ENCODE results near the gene JPH2. TPM values are rescaled to one million over a fixed set of nuclear protein-coding genes. Genes with fewer than 3 reads are reported as not detected.

The JPH2 gene
- total RNA-seq, 1 donor: under 0.01 TPM

DNA sequence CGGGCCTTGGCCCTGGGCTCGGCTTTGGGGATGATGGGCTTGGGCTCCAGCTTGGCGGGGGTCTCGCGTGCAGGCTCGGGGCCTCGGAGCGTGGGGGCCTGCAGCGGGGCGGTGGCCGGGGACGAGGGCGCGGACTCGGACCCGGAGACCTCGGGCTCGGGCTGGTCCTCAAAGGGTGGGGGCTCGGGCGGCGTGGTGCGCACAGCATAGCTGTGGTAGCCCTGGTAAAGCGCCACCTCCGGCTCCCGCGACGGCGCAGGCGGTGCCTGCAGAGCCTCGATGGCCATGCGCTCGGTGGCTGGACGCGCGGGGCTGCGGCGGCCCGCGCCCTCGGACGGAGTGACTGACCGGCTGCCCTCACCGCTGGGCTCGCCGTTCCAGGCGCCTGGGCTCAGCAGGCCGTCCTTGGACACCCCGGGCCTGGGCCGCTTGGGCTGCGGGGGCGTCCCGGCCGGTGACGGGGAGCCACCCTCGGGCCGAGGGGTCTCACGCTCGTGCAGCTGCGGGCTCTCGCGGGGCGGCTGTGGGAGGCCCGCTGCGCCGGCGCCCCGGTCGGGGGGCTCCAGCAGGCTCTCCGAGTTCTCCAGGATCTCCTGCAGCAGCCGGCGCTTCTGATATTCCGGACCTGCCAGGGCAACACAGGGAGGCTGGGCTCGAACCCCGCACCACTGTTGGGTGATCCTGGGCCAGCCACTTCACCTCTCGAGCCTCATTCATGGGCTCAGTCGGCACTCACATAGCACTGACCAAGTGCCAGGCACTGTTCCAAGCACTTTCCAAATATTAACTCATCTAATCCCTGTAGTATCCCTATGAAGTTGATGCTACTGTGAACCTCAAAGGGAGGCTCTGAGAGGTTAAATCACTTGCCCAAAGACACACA lies 71.0 kb downstream of the JPH2 start:
- H3K4me3 ChIP-seq (ENCODE audit: low read depth, low read length): no peak overlapping the region
- DNase-seq (ENCODE audit: low read depth): no peak
- TF ChIP-seq, protein P1, sequence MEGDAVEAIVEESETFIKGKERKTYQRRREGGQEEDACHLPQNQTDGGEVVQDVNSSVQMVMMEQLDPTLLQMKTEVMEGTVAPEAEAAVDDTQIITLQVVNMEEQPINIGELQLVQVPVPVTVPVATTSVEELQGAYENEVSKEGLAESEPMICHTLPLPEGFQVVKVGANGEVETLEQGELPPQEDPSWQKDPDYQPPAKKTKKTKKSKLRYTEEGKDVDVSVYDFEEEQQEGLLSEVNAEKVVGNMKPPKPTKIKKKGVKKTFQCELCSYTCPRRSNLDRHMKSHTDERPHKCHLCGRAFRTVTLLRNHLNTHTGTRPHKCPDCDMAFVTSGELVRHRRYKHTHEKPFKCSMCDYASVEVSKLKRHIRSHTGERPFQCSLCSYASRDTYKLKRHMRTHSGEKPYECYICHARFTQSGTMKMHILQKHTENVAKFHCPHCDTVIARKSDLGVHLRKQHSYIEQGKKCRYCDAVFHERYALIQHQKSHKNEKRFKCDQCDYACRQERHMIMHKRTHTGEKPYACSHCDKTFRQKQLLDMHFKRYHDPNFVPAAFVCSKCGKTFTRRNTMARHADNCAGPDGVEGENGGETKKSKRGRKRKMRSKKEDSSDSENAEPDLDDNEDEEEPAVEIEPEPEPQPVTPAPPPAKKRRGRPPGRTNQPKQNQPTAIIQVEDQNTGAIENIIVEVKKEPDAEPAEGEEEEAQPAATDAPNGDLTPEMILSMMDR (IDR thresholded peaks at IDR 0.05; ENCODE audit: insufficient read depth, low read length): no peak

DNA sequence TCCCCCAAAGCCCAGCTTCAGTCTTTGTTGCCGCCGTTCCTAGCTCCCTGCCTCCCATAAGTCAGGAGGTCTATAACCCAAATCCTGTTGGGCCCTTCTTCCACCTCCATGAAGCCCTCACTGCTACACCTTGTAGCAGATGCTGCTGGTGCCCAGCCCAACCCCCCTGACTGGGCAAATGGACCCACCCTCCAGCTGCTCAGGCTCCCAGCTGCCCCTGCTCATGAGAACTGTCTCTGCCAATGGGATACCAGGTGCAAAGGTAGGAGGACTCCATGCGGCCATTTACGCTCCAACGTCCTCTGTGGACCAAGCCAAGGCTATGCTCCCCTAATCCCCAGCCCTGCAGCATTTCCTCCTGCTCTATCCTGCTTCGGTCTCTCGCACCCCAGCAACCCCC lies 71.8 kb downstream of the JPH2 start:
- no peak for DNase-seq (ENCODE audit: low read depth)
- TF ChIP-seq, protein P1 (IDR thresholded peaks at IDR 0.05; ENCODE audit: insufficient read depth, low read length): no peak
- no peak overlapping the region for H3K4me3 ChIP-seq (ENCODE audit: low read depth, low read length)

DNA sequence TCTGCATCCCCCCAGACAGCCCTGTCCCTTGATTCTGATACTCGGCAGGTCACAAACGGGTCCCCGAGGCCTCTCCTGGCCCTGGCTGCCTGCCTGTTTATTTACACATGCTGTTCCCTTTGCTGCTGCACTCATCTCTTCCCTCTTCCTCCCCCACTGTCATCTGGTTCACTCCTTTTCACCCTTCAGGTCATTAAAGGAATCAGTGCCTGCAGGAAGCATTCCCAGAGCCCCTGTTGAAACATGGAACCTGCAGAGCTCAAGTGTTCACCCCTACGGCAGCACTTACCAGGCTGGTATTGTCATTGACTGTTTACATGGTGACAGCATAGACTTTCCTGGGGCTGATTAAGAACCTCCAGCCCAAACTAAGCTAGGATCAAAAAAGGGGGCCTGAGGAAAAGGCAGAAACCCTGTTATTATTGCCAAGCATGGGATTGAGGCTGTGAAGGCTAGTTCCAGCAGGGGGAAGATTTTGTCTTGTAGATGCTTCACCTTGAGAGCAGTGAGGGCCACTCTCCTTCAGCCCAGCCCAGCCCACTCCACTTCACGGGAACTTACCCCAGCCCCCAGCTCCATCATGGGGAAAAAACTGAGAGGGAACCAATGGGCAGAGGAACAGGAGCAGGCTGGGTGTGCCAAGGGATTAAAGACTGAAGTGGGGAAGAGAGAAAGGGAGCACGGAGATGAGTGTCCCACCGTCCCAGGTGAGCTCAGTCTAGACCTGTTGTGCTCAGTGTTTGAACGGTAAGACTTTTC lies 73.2 kb downstream of the JPH2 start:
- no peak for DNase-seq (ENCODE audit: low read depth)
- TF ChIP-seq, protein P1 (IDR thresholded peaks at IDR 0.05; ENCODE audit: insufficient read depth, low read length): no peak

DNA sequence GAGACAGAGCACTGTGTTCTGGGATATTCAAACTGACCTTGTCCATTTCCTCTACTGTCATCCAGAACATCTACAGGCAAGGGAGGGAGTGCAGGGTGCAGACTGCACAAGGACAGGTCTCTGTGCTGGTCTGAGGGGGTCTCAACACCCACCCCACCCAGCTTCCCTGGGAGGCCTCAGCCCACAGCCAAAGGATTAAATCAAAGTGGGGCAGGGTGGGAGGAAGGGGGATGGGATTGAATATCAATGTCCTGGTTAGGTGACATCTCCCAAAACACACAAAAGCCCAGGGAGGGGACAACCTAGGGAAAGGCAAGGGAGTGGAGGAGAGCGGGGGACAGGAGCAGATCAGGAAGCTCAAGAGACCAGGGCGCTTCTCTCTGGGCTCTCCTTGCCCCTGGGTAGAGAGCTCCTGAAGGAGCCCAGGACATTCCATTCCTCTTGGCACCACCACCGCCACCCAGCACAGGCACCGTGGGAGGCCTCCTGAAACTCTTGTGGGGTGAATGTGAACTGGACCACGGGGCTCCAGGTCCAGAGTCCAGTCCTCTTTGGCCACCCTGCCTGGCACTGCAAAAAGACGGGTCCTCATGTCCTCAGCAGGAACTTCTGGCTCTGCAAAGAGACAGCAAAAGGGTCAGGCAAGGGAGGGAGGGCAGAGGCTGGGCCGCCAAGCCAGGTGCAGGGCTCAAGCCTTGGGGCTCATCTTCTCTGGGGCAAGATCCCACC lies 73.9 kb downstream of the JPH2 start:
- no peak for DNase-seq (ENCODE audit: low read depth)
- H3K4me3 ChIP-seq (ENCODE audit: low read depth, low read length): no peak overlapping the region
- TF ChIP-seq, protein P1 (IDR thresholded peaks at IDR 0.05; ENCODE audit: insufficient read depth, low read length): no peak

More for the DNA sequence above, 73.2 kb downstream of the JPH2 start:
- H3K4me3 ChIP-seq (ENCODE audit: low read depth, low read length): no peak overlapping the region

DNA sequence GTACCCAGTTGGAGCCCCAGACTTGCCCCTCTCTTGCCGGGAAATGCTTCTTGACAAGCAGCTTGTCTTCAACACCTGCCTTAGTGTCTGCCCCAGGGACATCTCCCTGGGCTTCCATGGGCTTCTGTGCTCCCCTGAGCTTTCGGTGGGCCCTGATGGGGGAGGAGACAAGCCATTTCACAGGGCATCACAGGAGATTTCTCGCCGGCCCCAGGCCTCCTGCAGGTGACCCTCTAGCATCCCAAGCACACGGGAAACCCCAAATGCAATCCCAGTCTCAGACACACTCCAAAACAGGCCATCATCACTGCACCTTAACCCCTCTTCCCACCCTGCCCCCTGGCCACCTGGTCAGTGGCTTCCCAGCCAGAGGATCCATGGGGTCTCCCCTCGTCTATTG lies 74.5 kb downstream of the JPH2 start:
- no peak for DNase-seq (ENCODE audit: low read depth)
- H3K4me3 ChIP-seq (ENCODE audit: low read depth, low read length): no peak overlapping the region
- TF ChIP-seq, protein P1 (IDR thresholded peaks at IDR 0.05; ENCODE audit: insufficient read depth, low read length): no peak

DNA sequence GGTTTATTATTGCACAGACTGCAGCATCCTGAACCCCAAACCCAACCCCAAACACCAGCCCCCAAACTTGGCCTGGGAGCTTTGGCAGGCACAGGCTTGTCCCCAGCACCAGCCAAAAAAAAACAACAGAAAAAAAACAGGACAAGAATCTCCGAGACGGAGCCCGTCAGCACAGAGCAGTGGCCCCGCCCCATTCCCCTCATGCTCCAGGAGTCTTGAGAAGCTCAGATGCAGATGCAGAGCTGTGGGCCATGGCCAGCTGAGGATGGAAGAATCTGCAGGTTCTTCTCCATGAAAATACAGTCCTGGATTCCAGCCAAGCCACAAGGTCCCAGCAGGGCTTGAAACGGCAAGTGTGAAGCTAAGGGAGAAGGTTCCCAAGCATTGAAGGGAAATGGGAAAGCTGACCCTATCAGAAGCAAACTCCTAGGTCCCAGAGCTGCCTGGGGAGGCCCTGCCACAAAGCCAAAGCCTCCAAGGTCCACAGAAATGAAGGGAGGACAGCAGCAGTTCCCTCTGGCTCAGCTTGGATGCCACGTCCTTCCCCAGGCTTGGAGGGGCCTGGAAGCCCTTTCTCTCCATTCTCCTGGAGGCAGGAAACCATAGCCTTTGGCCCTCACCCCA lies 75.2 kb downstream of the JPH2 start:
- DNase-seq (ENCODE audit: low read depth): peak; percentile 45
- H3K4me3 ChIP-seq (ENCODE audit: low read depth, low read length): no peak overlapping the region
- TF ChIP-seq, protein P1 (IDR thresholded peaks at IDR 0.05; ENCODE audit: insufficient read depth, low read length): no peak

Measured in fibroblast of the aortic adventitia (primary cell).